ENCODE data around the gene S100A8.

Gene S100A8

GRCh38 chr1:153346077-153346723, 44.7 kb downstream of the S100A8 start:
- DNase-seq (ENCODE audit: low read depth), result no peak

- no peak for DNase-seq (ENCODE audit: low read depth)
Observed at GRCh38 chr1:153345187-153346076, 45.4 kb downstream of the S100A8 start.

DNA sequence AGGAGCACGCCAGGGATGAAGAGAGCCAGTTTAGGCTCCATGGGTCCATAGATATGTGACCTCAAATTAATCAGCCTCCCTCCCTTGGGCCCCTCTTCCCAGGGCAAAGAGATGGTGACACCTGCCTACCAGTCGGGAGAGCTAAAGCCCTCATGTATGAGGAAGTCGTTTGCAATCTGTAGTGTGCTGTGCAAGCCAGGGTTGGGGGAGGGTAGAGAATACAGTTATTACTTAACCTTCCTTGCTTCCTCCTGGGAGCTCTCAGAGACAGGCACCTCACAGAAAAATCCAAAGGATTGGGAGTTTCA, 46.2 kb downstream of the S100A8 start:
- no peak for DNase-seq (ENCODE audit: low read depth)

DNA sequence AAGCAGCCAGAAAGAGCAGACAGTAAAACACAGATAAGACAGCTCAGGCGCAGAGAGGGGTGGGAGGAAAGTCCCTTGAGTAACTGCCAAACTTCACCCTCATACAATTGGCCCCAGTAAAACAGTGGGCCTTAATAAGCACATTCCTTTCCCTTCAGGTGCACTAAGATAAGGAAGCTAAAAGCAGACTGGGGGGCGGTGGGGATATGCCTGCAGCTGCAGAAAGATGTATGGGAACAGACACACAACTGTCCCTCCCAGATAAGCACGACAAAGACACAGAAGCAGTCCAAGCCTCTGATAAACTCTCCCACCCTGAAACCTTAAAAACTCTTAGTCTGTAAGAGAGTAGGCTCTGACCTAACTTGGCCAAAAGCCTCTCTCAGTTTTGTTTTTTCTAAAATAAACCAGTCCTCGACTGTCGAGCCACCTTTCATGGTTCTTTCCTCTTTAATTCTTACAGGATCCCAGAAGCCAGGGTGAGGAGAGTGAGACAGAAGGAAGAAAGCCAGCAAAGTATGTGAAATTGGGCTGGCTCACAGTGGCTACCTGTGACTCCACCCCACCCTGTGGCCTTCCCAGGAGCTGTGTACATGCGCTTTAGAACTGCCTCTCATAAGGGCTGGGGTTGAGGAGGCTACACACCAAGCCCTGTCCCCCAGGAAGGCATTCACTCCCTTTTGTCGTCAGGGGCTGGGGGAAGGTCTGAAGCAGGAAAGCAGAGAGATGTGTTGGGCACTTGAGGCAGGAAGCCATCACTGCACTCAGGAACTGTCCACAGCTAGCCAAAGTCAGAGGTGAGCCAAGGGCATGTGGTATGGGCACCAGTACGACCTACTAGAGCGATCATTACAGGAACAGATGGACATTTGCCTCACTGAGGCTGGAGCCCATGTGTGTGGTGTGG, 46.8 kb downstream of the S100A8 start:
- no peak for DNase-seq (ENCODE audit: low read depth)

DNA sequence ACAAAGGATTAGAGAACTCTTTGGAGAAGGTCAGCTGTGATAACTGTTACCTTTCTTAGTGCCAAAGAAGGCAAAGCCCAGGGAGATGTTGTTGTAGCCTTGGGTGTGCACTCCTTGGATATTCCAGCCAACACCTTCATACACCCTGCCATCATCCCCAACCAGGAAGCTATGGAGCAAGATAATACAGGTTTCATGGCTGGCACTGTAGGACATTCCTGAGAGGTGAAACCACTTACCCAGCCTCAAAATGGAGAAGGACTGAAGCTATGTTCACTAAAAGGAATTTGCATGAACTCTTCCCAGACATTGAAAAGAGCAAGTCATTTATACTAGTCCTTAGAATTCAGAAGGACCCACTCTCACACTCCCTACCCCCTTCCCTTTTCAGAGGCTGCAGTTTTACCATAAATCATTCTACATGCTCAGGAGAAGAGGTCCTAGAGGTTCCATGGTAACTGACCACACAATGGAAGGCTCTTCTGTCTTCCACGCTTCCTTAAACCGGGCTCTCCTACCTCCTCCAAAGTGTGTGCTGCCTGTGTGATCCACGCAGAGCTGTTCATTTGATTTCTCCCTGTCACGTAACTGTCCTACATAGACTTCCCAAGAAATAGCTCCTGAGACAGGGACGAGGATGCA, 47.7 kb downstream of the S100A8 start:
- no peak for DNase-seq (ENCODE audit: low read depth)

DNA sequence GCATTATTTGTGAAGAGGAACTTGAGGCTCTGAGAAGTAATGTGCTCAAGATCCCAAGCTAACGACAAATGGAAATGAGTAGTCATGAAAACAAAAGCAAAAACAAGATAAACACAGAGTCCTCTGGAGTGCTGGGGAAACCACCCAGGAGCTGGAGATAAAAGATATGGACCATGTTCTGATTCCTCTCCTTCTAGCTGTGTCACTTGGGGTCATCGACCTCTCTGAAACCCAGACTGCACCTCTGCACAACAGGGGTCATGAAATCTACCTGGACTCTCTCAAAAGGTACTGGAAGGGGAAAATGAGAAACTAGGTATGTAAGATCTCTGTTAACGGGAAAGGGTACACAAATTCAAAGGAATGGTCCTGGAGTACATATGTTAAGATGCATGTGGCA, 48.7 kb downstream of the S100A8 start:
- no peak for DNase-seq (ENCODE audit: low read depth)

DNA sequence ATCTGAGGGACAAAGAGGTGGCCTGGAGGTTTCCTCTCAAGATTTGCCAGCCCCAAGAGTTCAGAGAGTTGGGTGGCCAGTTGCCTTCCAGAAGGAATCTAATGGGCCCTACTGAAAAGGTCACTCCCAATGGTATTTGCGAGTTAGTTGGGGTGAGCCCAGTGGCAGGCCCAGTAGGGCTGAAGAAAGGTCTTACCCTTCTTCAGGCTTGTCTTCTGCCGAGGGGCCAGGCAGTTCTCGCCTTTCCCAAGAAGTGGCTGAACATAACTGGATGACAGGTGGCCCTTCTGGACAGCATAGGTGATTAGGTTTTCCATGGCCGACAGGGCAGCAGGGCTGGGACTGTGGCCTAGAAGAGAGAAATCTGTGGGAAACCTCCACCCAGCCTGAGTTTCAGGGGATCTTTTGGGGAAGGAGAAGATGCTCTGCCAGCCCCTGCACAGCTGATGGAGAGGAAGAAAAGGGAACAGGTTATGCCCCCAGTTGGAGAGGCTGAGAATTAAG, 49.4 kb downstream of the S100A8 start:
- DNase-seq (ENCODE audit: low read depth), result no peak

- no peak for DNase-seq (ENCODE audit: low read depth)
Observed at GRCh38 chr1:153340356-153340755, 50.5 kb downstream of the S100A8 start.
